Vagina (tissue), 2 donors: ENCODE data around the gene DENND4A.

Experiments
- CTCF ChIP-seq, 3 experiments: fragments of 450-650 bp in 2 of 3; fragments of 200-600 bp in 1 of 3; sonication (generic) in 1 of 3; IDR thresholded peaks; one replicate each; pipeline ENCODE4 v1.5.1; 2017 to 2019; ENCODE audit warnings: antibody characterized with exemption in 3 of 3, mild to moderate bottlenecking in 2 of 3, moderate library complexity in 2 of 3
- POLR2A ChIP-seq, 2 donors: fragments of 450-650 bp; IDR thresholded peaks; one replicate each; pipeline ENCODE4 v1.6.1; 2017; ENCODE audit warnings: antibody characterized with exemption in 2 of 2, mild to moderate bottlenecking in 2 of 2, moderate library complexity in 2 of 2

GRCh38 chr15:65822316-65822715 lies 30.2 kb upstream of the DENND4A start:
- TF ChIP-seq POLR2A (IDR thresholded peaks at IDR 0.05) (no peak), CTCF (IDR thresholded peaks at IDR 0.05) (no peak)
